Thyroid gland (tissue), 4 donors: ENCODE data around the gene ZFYVE21. TPM values are rescaled to one million over a fixed set of nuclear protein-coding genes. Genes with fewer than 3 reads are reported as not detected.

Source experiments
- DNase-seq, 2 donors: peaks; one replicate each; pipeline ENCODE4 v3.0.0-alpha.2; 2019
- H3K27ac ChIP-seq, 3 donors: fragments of 200-600 bp; sonication (generic); 1 replicate in 2 of 3; 2 replicates in 1 of 3; pipeline ENCODE4 v1.5.1; 2016 to 2019; ENCODE audit warnings: mild to moderate bottlenecking in 1 of 3, moderate library complexity in 1 of 3
- H3K27me3 ChIP-seq: fragments of 200-600 bp; sonication (generic); one replicate; pipeline ENCODE4 v1.5.1; 2019
- H3K36me3 ChIP-seq, 2 donors: fragments of 200-600 bp; sonication (generic); one replicate each; pipeline ENCODE4 v1.5.1; 2016 to 2019
- H3K4me1 ChIP-seq, 2 donors: fragments of 200-600 bp; sonication (generic); one replicate each; pipeline ENCODE4 v1.5.1; 2017 to 2019
- H3K4me3 ChIP-seq, 3 donors: fragments of 200-600 bp; sonication (generic); replicated peaks in 1 of 3; 1 replicate in 2 of 3; 2 replicates in 1 of 3; pipeline ENCODE4 v1.5.1; 2016; ENCODE audit warnings: mild to moderate bottlenecking in 1 of 3
- H3K9me3 ChIP-seq: fragments of 200-600 bp; sonication (generic); one replicate; pipeline ENCODE4 v1.5.1; 2017
- CTCF ChIP-seq, 6 experiments: fragments of 200-600 bp in 3 of 6; fragments of 450-650 bp in 3 of 6; sonication (generic) in 3 of 6; IDR thresholded peaks; one replicate each; pipeline ENCODE4 v1.5.1; 2016 to 2019; ENCODE audit warnings: antibody characterized with exemption in 6 of 6, mild to moderate bottlenecking in 2 of 6, inconsistent platforms in 1 of 6, moderate library complexity in 1 of 6
- POLR2A ChIP-seq, 2 donors: fragments of 450-650 bp; IDR thresholded peaks; one replicate each; pipeline ENCODE4 v1.6.1; 2017; ENCODE audit warnings: antibody characterized with exemption in 2 of 2, mild to moderate bottlenecking in 2 of 2, moderate library complexity in 1 of 2
- WGBS, 2 donors: methylation state at CpG; one replicate each; pipeline ENCODE4 v1.1.5; 2017; 5-methylcytosine and 5-hydroxymethylcytosine counted together
- intact Hi-C: fragments of 100-400 bp; cut with DNase I; formaldehyde crosslinking; loops from one replicate; pipeline ENCODE4 v1.15.1; 2023
- total RNA-seq, 4 donors: library from RNA; depleted of rRNA; stranded (reverse); fragments of >200 nt; gene quantifications; one replicate each; pipeline ENCODE4 v1.2.3, GENCODE V29; 2016

ZFYVE21 gene
- total RNA-seq, 4 donors from 2014 or later, result 113 to 167 (median 131) TPM

GRCh38 chr14:103696070-103696402, 19.6 kb upstream of the ZFYVE21 start:
- no peak overlapping the region for H3K27ac ChIP-seq
- H3K36me3 ChIP-seq, result peaks cover 39 to 42% of the 10 kb centered on the region in 2 donors
- no peak overlapping the region for H3K4me3 ChIP-seq
- TF ChIP-seq CTCF (IDR thresholded peaks at IDR 0.05) (no peak), POLR2A (IDR thresholded peaks at IDR 0.05) (no peak)
- no peaks in the 10 kb centered on the region for H3K9me3 ChIP-seq
- H3K4me1 ChIP-seq, result peaks cover 8 to 24% of the 10 kb centered on the region in 2 donors
- no peak for DNase-seq
- 44 to 51% methylated on average over 5 to 9 of the region's 13 CpGs for WGBS, 2 donors
- H3K27me3 ChIP-seq, result no peaks in the 10 kb centered on the region
- intact Hi-C loops, result no loop called here

GRCh38 chr14:103696466-103697071, 19.0 kb upstream of the ZFYVE21 start:
- WGBS, 2 donors, result 42 to 47% methylated on average over 14 to 17 of the region's 17 CpGs
- Histone ChIP-seq H3K9me3 (no peaks in the 10 kb centered on the region), H3K4me1 (peaks cover 3 to 19% of the 10 kb centered on the region in 2 donors), H3K27me3 (no peaks in the 10 kb centered on the region), H3K36me3 (peaks cover 39 to 46% of the 10 kb centered on the region in 2 donors), H3K27ac (peak overlapping the region in 1 of 3 donors; percentile 46), H3K4me3 (no peak overlapping the region)
- intact Hi-C loops, result no loop called here
- DNase-seq, result no peak
- TF ChIP-seq CTCF (IDR thresholded peaks at IDR 0.05) (no peak), POLR2A (IDR thresholded peaks at IDR 0.05) (no peak)

DNA sequence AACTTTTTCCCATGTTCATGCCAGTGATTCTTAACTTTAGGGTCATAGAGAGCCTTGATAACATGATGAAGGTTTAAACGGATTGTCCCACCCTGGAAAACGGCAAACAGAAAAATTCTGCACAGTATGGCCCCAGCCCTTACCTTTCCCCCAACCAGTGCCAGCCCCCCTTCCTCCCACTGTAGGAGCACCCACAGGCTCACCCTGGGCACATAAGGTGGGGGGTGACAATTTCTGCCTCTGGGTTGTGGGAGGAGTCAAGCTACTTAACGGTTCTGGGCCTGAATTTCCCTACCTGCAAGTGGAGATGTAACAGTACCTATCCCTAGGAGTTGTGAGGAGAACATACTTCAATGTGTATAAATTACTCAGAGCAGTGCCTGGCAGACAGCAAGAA, 18.4 kb upstream of the ZFYVE21 start:
- Histone ChIP-seq H3K4me1 (peaks cover 0 to 19% of the 10 kb centered on the region in 2 donors), H3K9me3 (no peaks in the 10 kb centered on the region), H3K27ac (peak overlapping the region in 1 of 3 donors; percentile 46), H3K27me3 (no peaks in the 10 kb centered on the region), H3K36me3 (peaks cover 41 to 52% of the 10 kb centered on the region in 2 donors), H3K4me3 (no peak overlapping the region)
- TF ChIP-seq CTCF (IDR thresholded peaks at IDR 0.05) (no peak), POLR2A (IDR thresholded peaks at IDR 0.05) (no peak)
- no peak for DNase-seq
- intact Hi-C loops, result no loop called here
- WGBS, 2 donors, result 48 to 53% methylated on average over 3 of the region's 3 CpGs

- intact Hi-C loops, result no loop called here
- DNase-seq, result no peak
- Histone ChIP-seq H3K4me1 (peaks cover 0 to 19% of the 10 kb centered on the region in 2 donors), H3K27ac (no peak overlapping the region), H3K4me3 (no peak overlapping the region), H3K27me3 (no peaks in the 10 kb centered on the region), H3K36me3 (peaks cover 47 to 58% of the 10 kb centered on the region in 2 donors), H3K9me3 (no peaks in the 10 kb centered on the region)
- TF ChIP-seq CTCF (IDR thresholded peaks at IDR 0.05) (no peak), POLR2A (IDR thresholded peaks at IDR 0.05) (no peak)
- 88 to 93% methylated on average over 13 to 14 of the region's 14 CpGs for WGBS, 2 donors
These were observed 17.8 kb upstream of the ZFYVE21 start for GRCh38 chr14:103697603-103698379.
